GM21390 (cell line): ENCODE data around the gene HNRNPK.

Experiments used
- ATAC-seq: cut with Tn5 transposase; IDR thresholded peaks from one replicate; pipeline ENCODE4 v1.9.1; 2021; ENCODE audit not compliant: unreplicated experiment

The HNRNPK gene

DNA sequence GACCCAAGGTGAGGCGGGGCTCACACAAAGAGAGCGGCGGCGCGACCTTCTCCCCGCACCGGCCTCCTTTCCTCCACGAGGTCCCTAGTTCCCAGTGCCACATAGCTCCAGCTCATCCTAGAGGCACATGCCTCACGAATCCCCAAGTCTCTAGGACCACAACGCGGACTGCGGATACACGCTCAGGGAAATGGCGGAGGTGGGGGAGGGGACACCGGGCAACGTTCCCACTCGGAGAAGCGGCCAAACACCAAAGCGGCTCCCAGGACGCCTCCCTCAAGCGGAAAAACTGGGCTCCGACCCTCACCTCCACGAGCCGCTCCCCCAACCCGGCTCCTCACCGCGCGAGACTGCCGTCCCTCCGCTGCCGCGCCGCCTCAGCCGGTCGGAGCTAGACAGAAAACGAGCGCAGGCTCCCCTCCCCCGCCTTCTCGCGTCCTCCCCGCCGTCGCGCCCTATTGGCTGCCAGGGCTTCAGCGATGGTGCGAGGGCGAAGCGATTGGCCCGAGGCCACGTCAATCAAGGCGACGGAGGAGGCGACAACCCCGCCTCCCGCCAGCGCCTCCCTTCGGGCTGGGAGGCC is at the start of gene HNRNPK:
HNRNPK (minus strand) TSS at position 404 of the 583 bp plus-strand sequence. CDS start 1,963 bp downstream, outside the sequence.
- peak; percentile 74 for ATAC-seq

DNA sequence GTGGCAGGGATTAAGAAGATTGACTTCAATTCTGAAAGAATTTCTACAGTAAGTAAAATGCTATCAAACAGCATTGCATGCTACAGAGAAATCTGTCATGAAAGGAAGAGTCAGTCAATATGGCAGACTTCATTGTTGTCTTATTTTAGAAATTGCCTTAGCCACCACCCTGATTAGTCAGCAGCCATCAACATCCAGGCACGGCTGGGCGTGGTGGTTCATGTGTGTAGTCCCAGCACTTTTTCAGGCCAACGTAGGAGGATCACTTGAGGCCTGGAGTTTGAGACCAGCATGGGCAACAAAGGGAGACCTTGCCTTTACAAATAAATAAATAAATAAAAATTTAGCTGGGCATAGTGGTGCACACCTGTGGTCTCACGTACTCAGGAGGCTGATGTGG is 47.2 kb upstream of the HNRNPK start:
- ATAC-seq, result no peak

DNA sequence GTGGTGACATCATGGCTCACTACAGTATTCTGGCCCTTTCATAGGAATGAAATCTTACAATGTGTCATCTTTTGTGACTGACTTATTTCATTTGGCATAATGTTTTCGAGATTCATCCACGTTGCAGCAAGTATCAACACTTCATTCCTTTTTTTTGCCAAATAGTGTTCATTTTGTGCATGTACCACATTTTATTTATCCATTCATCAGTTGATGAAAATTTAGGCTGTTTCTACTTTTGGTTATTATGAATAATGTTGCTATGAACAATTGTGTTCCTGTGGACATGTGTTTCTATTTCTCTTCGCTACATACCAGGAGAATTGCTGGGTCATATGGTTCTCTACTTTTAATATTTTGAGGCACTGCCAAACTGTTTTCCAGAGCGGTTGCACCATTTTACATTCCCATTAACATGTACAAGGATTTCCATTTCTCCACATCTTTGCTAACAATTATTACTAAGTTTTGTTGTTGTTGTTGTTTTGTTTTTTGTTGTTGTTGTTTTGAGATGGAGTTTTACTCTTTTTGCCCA is 44.1 kb upstream of the HNRNPK start:
- ATAC-seq, result no peak

DNA sequence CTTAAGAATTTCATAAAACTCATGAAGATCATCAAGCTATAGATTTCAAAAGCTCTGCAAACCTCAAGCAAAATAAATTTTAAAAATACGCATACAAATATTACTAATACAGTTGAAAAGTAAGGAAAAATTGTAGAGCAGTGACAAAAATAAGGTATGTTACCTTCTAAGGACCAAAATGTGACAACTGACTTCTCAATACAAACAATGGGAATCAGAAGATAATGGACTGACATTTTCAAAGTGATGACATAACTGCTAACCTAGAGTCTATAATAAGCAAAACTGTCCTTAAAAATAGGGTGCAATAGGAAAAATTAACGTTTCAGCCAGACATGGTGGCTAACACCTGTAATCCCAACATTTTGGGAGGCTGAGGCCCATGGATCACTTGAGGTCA is 27.6 kb upstream of the HNRNPK start:
- no peak for ATAC-seq

DNA sequence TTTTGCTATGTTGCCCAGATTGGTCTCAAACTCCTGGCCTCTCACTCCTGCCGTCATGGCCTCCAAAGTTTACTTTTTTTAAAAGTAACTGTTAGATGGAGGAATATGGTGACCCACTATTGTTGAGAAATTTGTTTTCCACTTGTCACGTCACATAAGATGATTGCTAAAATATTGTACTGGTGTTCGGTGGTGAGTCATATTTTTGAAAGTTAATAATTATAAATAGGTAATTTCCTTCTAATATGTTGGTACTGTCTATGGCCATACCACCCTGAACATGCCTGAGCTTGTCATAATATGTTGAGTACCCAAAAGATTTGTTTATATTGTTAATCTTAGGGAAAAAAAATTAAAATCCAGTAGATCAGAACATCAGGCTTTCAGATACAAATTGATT is 23.2 kb upstream of the HNRNPK start:
- ATAC-seq, result no peak

DNA sequence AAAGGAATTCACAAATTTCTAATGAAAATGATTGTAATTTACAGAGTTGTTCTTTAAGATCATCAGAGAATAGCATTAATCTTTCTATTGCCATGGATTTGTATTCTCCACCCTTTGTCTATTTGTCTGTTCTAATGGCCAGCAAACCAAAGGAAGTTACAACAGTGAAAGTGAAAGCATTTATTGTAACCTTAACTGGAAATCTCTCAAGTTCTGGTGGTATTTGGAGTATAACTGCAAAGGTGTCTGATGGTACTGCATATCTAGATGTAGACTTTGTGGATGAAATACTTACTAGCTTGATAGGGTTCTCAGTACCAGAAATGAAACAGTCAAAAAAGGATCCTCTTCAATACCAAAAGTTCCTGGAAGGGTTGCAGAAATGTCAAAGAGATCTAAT is 22.3 kb upstream of the HNRNPK start:
- peak; percentile 79 for ATAC-seq

DNA sequence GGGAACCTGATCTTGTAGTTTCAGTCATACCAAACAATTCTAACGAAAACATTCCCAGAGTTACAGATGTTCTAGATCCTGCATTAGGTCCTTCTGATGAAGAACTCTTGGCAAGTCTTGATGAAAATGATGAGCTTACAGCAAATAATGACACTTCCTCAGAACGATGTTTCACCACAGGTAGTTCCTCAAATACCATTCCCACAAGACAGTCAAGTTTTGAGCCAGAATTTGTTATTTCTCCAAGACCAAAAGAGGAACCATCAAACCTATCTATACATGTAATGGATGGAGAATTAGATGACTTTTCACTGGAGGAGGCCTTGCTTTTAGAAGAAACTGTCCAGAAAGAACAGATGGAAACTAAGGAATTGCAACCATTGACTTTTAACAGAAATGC is 21.6 kb upstream of the HNRNPK start:
- ATAC-seq, result no peak

DNA sequence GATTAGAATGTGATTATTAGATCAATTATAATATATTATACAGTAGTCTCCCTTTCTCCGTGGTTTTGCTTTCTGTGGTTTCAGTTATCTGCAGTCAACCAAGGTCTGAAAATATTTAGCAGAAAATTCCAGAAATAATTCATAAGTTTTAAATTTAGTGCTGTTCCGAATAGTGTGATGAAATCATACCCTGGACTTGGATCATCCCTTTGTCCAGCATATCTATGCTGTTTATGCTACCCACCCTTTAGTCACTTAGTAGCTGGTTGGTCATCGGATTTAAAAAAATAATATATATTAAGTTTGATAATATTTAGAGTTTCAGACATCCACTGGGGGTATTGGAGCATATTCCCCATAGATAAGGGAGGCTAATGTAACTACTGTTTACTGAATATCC is 20.2 kb upstream of the HNRNPK start:
- ATAC-seq, result no peak

DNA sequence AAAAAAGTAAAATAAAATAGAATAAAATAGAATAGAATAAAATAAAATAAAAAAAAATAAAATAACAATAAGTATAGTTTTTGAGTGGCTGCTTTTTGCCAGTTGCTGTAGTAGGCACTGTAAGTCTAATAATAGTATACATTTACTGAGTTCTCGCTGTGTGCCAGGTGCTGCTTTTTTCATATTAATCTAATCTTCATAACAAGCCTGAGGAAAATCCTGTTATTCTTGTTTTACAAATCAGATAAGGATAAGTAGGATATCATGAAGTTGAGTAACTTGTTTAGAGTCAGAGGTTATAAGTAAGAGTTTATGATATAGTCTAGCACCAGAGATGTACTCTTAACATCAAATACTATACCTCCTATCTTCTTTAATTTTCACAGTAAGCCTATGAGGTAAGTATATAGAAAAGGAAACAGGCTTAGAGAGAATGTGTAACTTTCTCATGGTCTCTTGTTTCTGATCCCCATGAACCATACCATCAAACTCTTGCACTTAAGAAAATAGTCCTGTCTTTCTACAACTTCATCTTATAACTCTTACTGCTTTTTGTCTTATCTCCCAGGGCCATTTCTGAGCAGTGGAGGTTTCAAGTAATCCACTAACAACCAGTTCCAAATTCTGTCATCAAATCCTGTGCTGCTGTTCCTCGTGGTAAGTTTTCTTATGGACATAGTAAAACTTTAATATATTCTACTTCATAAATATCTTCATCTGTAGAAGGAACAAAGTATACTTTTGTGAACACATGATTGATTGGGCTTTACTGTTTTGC is 19.3 kb upstream of the HNRNPK start:
- no peak for ATAC-seq

DNA sequence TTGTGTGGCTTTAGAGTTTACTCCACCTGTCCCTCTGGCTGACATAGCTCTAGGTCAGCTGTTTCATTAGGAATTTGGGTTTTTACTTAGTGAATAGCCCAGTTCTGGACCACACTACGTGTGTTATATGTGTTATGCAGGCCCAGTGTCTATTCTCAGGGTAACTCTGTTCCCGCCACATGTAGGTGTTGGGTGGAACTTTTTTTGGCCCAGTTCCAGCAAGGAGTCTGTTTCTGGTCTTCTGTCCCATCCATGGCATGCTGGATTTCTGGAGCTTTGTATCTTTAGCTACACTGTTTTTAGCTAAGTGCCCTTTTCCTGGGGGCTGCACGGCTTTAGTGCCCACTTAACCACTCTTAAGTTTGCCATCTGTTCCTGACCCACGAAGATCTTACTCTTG is 16.1 kb upstream of the HNRNPK start:
- no peak for ATAC-seq

DNA sequence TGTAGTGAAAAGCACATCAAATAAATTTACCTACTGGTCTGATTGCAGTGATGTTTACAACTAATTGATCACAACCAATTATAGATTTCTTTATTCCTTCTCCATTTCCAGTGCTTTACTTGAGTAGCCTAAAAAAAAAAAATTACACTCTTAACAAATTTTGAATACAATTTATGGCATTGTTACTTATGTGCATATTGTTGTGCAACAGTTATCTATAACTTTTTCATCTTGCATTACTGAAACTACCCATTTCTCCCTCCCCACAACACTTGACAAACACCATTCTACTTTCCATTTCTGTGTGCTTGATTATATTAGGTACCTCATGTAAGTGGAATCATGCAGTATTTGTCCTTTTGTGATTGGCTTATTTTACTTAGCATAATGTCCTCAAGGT is 12.9 kb upstream of the HNRNPK start:
- no peak for ATAC-seq

DNA sequence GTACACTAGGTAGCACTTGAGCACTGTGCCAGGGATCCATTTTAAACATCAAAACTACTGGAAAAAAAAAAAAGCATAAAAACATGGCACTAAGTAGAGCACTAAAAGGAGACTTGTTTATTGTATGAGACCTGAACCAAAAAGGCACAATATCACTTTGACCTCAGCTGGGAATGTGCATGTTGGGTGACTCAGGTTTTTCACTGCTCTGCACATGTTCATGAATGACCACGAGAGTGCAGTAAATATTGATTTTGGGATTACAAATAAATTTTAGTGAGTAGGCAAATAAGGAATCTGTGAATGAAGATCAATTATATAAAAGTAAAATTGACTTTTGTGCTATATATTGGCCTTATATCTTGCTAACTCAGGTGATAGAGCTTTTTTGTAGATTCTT is 12.4 kb upstream of the HNRNPK start:
- ATAC-seq, result no peak

DNA sequence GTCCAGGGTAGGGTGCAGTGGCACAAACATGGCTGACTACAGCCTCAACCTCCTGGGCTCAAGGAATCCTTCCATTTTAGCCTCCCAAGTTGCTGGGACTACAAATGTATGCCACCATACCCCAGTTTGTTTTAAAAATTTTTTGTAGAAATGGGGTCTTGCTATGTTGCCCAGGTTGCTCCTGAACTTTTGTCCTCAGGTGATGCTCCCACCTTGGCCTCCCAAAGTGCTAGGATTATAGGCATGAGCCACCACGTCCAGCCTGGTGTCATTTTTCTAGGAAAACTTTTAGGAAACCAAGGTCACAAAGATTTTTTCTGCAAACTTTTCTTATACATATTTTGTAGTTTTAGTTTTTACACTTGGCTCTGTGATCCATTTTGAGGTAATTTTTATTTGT is 11.3 kb upstream of the HNRNPK start:
- ATAC-seq, result no peak

DNA sequence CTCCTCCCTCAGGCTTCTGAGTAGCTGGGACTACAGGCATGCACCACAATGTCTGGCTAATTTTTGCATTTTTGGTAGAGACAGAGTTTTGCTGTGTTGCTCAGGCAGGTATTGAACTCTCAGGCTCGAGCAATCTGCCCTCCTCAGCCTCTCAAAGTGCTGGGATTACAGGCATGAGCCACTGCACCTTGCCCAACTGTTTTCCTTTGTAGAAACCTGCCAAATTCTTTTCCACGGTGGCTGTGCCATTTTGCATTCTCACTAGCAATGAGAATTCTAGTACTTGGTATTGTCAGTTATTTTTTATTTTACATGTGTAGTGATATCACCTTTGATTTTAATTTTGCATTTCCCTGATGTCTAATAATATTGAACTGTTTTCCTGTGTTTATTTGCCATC is 8.4 kb upstream of the HNRNPK start:
- ATAC-seq, result no peak

DNA sequence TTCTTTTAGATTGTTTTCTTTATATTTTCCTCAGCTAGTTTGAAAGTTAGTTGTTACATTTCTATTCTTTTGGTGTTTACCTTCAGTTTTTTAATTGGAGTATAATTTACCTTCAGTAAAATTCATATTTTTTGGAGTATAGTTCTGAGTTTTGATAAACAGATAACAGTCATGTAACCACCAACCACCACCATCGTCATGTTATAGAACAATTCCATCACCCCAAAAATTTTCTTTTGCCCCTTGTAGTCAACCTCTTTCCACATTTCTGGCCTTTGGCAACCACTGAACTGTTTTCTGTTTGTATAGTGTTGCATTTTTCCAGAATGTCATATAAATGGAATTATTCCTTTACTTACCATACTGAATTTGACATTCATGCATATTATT is 7.4 kb upstream of the HNRNPK start:
- no peak for ATAC-seq

DNA sequence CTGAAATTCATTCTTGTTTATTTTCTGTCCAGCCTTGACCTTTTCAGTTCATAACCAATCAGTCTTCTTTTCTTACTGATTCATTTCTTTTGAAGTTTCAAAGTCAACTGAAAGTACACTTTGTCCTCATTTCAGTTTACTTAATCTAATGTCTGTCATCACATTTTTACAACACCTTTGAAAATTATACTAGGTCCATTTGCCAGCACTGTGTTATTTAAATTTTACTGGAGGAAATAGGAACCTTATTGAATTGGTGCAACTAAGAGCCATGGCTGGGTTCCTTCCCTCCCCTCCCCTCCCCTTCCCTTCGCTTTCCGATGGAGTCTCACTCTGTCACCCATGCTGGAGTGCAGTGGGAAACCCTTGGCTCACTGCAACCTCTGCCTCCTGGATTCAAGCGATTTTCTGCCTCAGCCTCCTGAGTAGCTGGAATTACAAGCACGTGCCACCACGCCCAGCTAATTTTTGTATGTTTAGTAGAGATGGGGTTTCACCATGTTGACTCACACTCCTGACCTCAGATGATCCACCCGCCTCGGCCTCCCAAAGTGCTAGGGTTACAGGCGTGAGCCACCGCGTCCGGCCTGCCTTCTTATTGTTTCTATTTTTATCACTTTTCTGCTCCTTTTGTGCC is 6.9 kb upstream of the HNRNPK start:
- ATAC-seq, result no peak

DNA sequence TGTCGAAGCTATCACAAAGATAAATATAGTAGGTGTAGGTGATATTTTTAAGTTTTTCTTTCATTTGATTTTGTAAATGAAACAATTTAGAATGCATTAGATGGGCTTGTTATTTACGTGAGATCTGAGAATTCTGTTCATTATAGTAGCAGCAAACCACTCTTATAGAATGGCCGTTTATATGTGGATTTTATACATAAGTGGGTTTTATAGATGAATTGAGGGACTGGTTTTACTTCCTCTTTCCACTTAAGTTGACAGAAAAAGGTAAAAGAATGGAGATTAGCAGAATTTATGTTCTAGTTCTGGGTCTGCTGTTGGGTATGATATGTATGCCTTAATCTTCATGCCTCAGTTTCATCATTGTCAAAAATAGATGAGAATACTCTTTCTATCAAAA is 6.2 kb upstream of the HNRNPK start:
- ATAC-seq, result peak; percentile 43

DNA sequence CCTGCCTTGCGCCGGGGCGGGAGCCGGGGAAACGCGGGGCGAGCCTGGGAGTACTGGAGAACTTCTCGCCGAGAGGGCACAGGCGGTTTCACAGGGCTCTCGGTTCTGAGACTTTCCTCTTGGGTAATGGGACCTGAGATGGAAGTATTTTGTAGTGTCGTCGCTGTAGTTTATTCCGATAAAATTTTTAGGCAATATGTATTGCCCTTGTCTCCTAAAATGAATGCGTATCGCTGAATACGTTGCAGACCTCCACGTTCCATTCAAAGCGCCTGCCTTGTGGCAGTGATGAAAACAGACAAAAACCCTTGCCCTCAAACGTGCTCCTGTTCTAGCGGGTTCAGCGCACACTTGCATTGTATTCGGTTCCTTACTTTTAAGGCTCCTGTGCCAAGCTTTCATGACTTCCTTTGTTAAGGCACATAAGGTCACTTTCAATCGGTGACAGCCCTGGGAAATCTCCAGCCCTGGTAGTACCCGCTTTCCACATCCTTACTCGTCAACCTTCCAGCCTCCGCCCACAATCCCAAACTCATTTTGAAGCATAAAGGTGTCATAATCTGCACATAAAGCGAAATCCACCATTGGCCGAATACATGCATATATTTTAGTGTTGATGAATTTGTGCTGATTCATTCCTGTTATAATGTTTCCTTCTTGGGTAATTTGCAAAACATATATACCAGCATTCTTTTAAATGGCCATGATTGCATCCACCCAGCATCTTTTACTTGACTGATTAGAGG is 1.3 kb upstream of the HNRNPK start:
- no peak for ATAC-seq

DNA sequence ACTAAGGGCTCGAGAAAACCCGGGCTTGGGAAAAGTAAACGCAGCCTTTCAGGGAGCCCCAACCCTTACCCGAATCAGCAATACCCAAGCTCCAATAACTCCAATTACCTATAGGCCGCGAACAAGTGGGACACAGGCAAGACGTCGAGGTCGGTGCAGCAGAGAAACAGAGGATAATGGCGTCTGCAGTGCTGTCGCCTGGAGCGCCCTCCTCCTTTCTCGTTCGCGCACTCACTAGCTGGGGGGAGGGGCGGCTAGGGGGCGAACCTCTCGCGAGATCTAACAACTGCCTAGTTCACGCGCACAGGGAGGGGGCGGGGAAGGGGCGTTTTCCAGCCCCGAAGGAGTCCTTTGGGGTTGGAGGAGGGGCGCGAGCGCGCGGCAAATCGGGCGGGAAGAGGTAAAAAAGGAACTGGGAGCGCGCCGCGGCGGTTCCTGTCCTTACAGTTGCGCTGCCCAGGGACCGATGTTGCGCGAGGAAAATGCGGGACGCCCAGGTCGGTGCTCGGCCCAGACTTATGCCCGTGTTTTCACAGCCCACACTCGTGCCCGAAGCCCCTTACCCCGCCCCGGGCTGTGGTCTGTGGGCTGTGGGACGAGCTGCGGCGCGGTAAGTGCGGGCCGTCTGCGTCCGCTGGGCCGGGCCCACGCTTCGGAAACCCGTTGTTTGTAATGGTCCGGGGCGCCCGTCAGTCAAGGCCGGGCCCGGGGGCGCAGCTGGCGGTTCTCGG is 545 bp upstream of the HNRNPK start, which contains the start of gene RMI1:
RMI1 (plus strand) TSS at position 411 of the 731 bp plus-strand sequence. CDS start 20,182 bp downstream, outside the sequence.
- ATAC-seq, result peak; percentile 63

DNA sequence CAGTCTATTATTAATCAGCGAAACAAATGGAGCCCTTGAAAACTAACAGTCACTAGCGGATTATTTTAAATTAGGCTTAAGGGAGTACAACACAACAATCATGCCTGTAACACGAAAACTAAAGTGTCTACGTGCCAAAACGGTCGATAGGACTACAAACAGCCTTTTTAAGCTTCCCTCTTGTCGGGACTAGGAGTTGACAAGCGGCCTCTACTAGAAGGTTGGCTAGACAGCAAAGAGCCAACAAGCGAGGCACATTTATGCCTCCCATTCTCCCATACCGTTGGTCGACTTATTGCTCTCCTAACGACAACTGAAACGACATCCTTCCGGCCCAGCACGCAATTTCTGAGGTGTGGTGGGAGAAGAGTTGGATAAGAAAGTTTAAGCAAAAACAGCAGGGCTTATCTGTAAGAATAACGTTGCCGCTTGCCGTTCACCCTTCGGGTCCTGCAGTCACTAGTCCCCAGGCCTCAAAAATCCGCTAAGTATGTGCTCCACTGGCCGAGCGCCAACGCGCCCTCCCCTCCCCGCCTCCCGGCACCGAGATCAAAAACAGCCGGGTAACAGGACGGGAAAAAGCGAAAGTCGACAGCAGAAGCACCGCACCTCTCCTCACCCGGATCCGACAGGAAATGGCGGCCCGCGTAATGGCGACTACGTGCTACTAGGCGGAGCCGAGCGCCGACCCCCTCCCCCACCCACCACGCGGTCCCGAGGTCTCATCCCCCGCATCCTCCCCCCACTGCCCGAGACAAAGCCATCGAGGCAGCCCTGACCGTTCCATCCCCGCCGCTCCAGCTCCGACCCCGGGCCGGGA is 813 bp downstream of the HNRNPK start:
- peak; percentile 28 for ATAC-seq
